ENCODE measurements around the gene TMPO. TPM values are rescaled to one million over a fixed set of nuclear protein-coding genes. Genes with fewer than 3 reads are reported as not detected.

The TMPO gene
- total and polyA plus RNA-seq, 10 of the 15 experiments (the other 5 are each of a cell fraction or from before 2014, with no cell fraction given): 79.8 to 246 (median 179) TPM

DNA sequence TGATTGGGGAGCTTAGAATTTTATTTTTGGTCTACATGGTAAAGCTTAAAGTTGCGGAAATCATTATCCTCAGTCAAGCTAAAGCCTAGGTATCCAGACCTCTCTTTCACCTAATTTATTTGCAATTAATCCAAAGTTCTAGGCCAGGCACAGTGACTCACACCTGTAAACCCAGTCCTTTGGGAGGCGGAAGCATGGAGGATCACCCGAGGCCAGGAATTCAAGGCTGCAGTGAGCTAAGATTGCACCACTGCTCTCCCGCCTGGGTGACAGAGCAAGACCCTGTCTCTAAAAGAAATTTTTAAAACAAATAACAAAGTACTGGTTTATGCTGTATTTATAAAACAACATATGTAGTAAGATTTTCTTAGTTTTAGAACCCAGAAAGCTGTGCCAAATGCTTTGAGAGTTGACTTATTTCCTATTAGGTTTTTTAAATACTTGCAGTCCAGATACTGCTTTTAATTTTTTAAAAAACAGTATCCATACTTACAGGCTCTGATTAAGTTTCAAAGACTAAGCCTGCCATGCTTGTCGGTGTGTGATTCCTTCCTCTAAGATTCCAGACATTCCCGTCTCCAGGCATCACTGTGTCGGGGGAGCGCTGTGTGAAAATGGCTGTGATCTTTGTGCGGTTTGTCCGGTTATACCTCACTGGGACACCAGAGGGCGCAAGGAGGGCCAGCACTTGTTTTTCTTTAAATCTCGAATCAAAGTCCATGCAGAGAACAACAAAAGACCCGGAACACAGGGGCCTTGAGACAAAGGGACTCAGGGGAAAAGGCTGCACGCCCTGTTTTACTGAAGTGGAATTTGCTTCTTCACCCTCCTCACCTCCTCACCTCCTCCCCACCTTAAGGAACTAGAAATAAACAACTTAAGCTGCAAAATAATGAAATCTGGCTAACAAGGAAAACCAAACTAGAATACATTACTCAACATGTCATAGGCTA lies 24.6 kb upstream of the TMPO start (continued):
- TF ChIP-seq POLR2A (IDR thresholded peaks at IDR 0.05; ENCODE audit: low read depth, low read length): peak; percentile 54; the same call in 1 of the 2 replicates
- TF ChIP-seq, protein P1, sequence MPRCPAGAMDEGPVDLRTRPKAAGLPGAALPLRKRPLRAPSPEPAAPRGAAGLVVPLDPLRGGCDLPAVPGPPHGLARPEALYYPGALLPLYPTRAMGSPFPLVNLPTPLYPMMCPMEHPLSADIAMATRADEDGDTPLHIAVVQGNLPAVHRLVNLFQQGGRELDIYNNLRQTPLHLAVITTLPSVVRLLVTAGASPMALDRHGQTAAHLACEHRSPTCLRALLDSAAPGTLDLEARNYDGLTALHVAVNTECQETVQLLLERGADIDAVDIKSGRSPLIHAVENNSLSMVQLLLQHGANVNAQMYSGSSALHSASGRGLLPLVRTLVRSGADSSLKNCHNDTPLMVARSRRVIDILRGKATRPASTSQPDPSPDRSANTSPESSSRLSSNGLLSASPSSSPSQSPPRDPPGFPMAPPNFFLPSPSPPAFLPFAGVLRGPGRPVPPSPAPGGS (IDR thresholded peaks at IDR 0.05; ENCODE audit: borderline replicate concordance, insufficient read depth, low read depth, low read length, poor library complexity, severe bottlenecking): no peak
- no peak for TF ChIP-seq SP1 (IDR thresholded peaks at IDR 0.05; ENCODE audit: low read depth, low read length)
- TF ChIP-seq, protein P2, sequence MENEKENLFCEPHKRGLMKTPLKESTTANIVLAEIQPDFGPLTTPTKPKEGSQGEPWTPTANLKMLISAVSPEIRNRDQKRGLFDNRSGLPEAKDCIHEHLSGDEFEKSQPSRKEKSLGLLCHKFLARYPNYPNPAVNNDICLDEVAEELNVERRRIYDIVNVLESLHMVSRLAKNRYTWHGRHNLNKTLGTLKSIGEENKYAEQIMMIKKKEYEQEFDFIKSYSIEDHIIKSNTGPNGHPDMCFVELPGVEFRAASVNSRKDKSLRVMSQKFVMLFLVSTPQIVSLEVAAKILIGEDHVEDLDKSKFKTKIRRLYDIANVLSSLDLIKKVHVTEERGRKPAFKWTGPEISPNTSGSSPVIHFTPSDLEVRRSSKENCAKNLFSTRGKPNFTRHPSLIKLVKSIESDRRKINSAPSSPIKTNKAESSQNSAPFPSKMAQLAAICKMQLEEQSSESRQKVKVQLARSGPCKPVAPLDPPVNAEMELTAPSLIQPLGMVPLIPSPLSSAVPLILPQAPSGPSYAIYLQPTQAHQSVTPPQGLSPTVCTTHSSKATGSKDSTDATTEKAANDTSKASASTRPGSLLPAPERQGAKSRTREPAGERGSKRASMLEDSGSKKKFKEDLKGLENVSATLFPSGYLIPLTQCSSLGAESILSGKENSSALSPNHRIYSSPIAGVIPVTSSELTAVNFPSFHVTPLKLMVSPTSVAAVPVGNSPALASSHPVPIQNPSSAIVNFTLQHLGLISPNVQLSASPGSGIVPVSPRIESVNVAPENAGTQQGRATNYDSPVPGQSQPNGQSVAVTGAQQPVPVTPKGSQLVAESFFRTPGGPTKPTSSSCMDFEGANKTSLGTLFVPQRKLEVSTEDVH (IDR thresholded peaks at IDR 0.05; ENCODE audit: low read depth, partially characterized antibody): no peak
- 0 out of 2 replicates have a peak, but pooled peaks have one; percentile 18 for TF ChIP-seq MTA2 (IDR thresholded peaks at IDR 0.05; ENCODE audit: low read depth)
- TF ChIP-seq RB1 (IDR thresholded peaks at IDR 0.05; ENCODE audit: borderline replicate concordance): peak; percentile 69; the same call in 1 of the 2 replicates
- TF ChIP-seq KDM1A (IDR thresholded peaks at IDR 0.05; ENCODE audit: borderline replicate concordance): no peak
- TF ChIP-seq, protein P3, sequence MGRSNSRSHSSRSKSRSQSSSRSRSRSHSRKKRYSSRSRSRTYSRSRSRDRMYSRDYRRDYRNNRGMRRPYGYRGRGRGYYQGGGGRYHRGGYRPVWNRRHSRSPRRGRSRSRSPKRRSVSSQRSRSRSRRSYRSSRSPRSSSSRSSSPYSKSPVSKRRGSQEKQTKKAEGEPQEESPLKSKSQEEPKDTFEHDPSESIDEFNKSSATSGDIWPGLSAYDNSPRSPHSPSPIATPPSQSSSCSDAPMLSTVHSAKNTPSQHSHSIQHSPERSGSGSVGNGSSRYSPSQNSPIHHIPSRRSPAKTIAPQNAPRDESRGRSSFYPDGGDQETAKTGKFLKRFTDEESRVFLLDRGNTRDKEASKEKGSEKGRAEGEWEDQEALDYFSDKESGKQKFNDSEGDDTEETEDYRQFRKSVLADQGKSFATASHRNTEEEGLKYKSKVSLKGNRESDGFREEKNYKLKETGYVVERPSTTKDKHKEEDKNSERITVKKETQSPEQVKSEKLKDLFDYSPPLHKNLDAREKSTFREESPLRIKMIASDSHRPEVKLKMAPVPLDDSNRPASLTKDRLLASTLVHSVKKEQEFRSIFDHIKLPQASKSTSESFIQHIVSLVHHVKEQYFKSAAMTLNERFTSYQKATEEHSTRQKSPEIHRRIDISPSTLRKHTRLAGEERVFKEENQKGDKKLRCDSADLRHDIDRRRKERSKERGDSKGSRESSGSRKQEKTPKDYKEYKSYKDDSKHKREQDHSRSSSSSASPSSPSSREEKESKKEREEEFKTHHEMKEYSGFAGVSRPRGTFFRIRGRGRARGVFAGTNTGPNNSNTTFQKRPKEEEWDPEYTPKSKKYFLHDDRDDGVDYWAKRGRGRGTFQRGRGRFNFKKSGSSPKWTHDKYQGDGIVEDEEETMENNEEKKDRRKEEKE (IDR thresholded peaks at IDR 0.05): no peak
- no peak for TF ChIP-seq TCF3 (IDR thresholded peaks at IDR 0.05; ENCODE audit: borderline replicate concordance, insufficient read depth, low read depth, low read length)
- no peak for TF ChIP-seq TARDBP (IDR thresholded peaks at IDR 0.05; ENCODE audit: borderline replicate concordance)
- no peak for TF ChIP-seq SIX5 (IDR thresholded peaks at IDR 0.05; ENCODE audit: low read depth, low read length, severe bottlenecking)
- TF ChIP-seq NR2C1 (IDR thresholded peaks at IDR 0.05): no peak
- peak; percentile 88 to 93 for TF ChIP-seq IKZF2 (IDR thresholded peaks at IDR 0.05)
- TF ChIP-seq TBL1XR1 (IDR thresholded peaks at IDR 0.05; ENCODE audit: low read depth, low read length): no peak
- peak; percentile 80; the same call in 1 of the 2 replicates for TF ChIP-seq HDGF (IDR thresholded peaks at IDR 0.05)
- TF ChIP-seq ZBED1 (IDR thresholded peaks at IDR 0.05; ENCODE audit: borderline replicate concordance): no peak
- no peak for TF ChIP-seq ZNF274 (IDR thresholded peaks at IDR 0.05; ENCODE audit: insufficient read depth, insufficient read length)
- no peak for TF ChIP-seq NFXL1 (IDR thresholded peaks at IDR 0.05; ENCODE audit: borderline replicate concordance)
- TF ChIP-seq, protein P4, sequence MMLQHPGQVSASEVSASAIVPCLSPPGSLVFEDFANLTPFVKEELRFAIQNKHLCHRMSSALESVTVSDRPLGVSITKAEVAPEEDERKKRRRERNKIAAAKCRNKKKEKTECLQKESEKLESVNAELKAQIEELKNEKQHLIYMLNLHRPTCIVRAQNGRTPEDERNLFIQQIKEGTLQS (IDR thresholded peaks at IDR 0.05; ENCODE audit: borderline replicate concordance, extremely low read depth, low read depth, low read length): no peak
- 0 out of 2 replicates have a peak, but pooled peaks have one; percentile 28 for TF ChIP-seq ZSCAN29 (IDR thresholded peaks at IDR 0.05)
- TF ChIP-seq POLR2AphosphoS5 (IDR thresholded peaks at IDR 0.05; ENCODE audit: low read length): 0 out of 2 replicates have a peak, but pooled peaks have one; percentile 47
- peak; percentile 73 for TF ChIP-seq MEF2B (IDR thresholded peaks at IDR 0.05; ENCODE audit: partially characterized antibody, poor library complexity, severe bottlenecking)

All from GM12878 (cell line).